ENCODE measurements around the gene ZNF613. TPM values are rescaled to one million over a fixed set of nuclear protein-coding genes. Genes with fewer than 3 reads are reported as not detected.
A peak's percentile ranks its signal among the peaks of the same experiment; 100 is the strongest.

Gene ZNF613
- 2.4 TPM for total RNA-seq
- 1 to 10 TPM; 3.7 to 5.8 (median 4.7) TPM for polyA plus RNA-seq

GRCh38 chr19:51926784-51927741 lies at the start of gene ZNF613:
Gene ZNF613, plus strand, starts transcription at chr19:51927472. Its CDS starts 8,749 bp downstream, at chr19:51936221.
- H3K4me3 Mint-ChIP-seq, result peak within 1 kb of the TSS; percentile 92 to 98 (median 94)
- ATAC-seq (ENCODE audit: low read depth in 2 of 2), result peak; percentile 89 to 93
- H3K9me3 ChIP-seq (ENCODE audit: control insufficient read depth in 2 of 2, low read length in 2 of 2), result peaks cover 62 to 67% of the 10 kb centered on the region in 2 experiments
- H3K9me3 Mint-ChIP-seq, result peaks cover 7 to 68% (median 40%) of the 10 kb centered on the region in 7 donors
- H3K36me3 Mint-ChIP-seq, result peaks cover 43% of the 10 kb centered on the region
- peak within 1 kb of the TSS; percentile 90 to 91 (median 90) for H3K27ac Mint-ChIP-seq
- H3K27ac ChIP-seq (ENCODE audit: insufficient read depth, low read length, poor library complexity, severe bottlenecking), result peak within 1 kb of the TSS; percentile 65
- H3K4me3 ChIP-seq (ENCODE audit: low read depth, low read length), result peak within 1 kb of the TSS; percentile 99
- no peaks in the 10 kb centered on the region for H3K27me3 Mint-ChIP-seq
- peaks cover 15 to 38% (median 21%) of the 10 kb centered on the region in 4 donors for H3K4me1 Mint-ChIP-seq
- peaks cover 17% of the 10 kb centered on the region for H3K4me1 ChIP-seq (ENCODE audit: control insufficient read depth, insufficient read depth, low read length, poor library complexity, severe bottlenecking)
- peak; percentile 58 to 96 (median 83) for DNase-seq
- H3K36me3 ChIP-seq (ENCODE audit: control insufficient read depth, insufficient read depth, low read length), result peaks cover 26% of the 10 kb centered on the region
- H3K27me3 ChIP-seq (ENCODE audit: control insufficient read depth, insufficient read depth, low read length), result no peaks in the 10 kb centered on the region

GRCh38 chr19:51882518-51882917 lies 44.8 kb upstream of the ZNF613 start:
- Histone ChIP-seq H3K4me1 (ENCODE audit: control insufficient read depth, insufficient read depth, low read length, poor library complexity, severe bottlenecking) (no peaks in the 10 kb centered on the region), H3K27ac (ENCODE audit: insufficient read depth, low read length, poor library complexity, severe bottlenecking) (no peak overlapping the region), H3K36me3 (ENCODE audit: control insufficient read depth, insufficient read depth, low read length) (peaks cover 26% of the 10 kb centered on the region), H3K4me3 (ENCODE audit: low read depth, low read length) (no peak overlapping the region), H3K27me3 (ENCODE audit: control insufficient read depth, insufficient read depth, low read length) (no peaks in the 10 kb centered on the region), H3K9me3 (ENCODE audit: control insufficient read depth in 2 of 2, low read length in 2 of 2) (peaks cover 75 to 94% of the 10 kb centered on the region in 2 experiments)
- peaks cover 0 to 79% (median 32%) of the 10 kb centered on the region in 7 donors for H3K9me3 Mint-ChIP-seq
- DNase-seq, result no peak
- no peaks in the 10 kb centered on the region for H3K27me3 Mint-ChIP-seq
- ATAC-seq (ENCODE audit: low read depth in 2 of 2), result no peak
- peaks cover 0 to 4% (median 0%) of the 10 kb centered on the region in 4 donors for H3K4me1 Mint-ChIP-seq
- no peak overlapping the region for H3K27ac Mint-ChIP-seq
- H3K4me3 Mint-ChIP-seq, result no peak overlapping the region
- H3K36me3 Mint-ChIP-seq, result peaks cover 45% of the 10 kb centered on the region

GRCh38 chr19:51884713-51885112 lies 42.6 kb upstream of the ZNF613 start:
- Mint-ChIP-seq H3K4me3 (no peak overlapping the region), H3K4me1 (peaks cover 0 to 8% (median 0%) of the 10 kb centered on the region in 4 donors), H3K9me3 (peaks cover 0 to 84% (median 32%) of the 10 kb centered on the region in 7 donors), H3K27ac (no peak overlapping the region), H3K36me3 (peaks cover 32% of the 10 kb centered on the region), H3K27me3 (no peaks in the 10 kb centered on the region)
- Histone ChIP-seq H3K4me1 (ENCODE audit: control insufficient read depth, insufficient read depth, low read length, poor library complexity, severe bottlenecking) (no peaks in the 10 kb centered on the region), H3K4me3 (ENCODE audit: low read depth, low read length) (no peak overlapping the region), H3K9me3 (ENCODE audit: control insufficient read depth in 2 of 2, low read length in 2 of 2) (peaks cover 81 to 100% of the 10 kb centered on the region in 2 experiments), H3K27me3 (ENCODE audit: control insufficient read depth, insufficient read depth, low read length) (no peaks in the 10 kb centered on the region), H3K36me3 (ENCODE audit: control insufficient read depth, insufficient read depth, low read length) (peaks cover 11% of the 10 kb centered on the region), H3K27ac (ENCODE audit: insufficient read depth, low read length, poor library complexity, severe bottlenecking) (no peak overlapping the region)
- ATAC-seq (ENCODE audit: low read depth in 2 of 2) (no peak), DNase-seq (no peak)

GRCh38 chr19:51887522-51888498 lies 39.5 kb upstream of the ZNF613 start, which contains the start of gene ZNF577:
Gene ZNF577, minus strand, starts transcription at chr19:51887951. Its CDS starts 7,569 bp downstream, at chr19:51880382.
- H3K27me3 ChIP-seq (ENCODE audit: control insufficient read depth, insufficient read depth, low read length), result no peaks in the 10 kb centered on the region
- no peaks in the 10 kb centered on the region for H3K4me1 ChIP-seq (ENCODE audit: control insufficient read depth, insufficient read depth, low read length, poor library complexity, severe bottlenecking)
- H3K9me3 ChIP-seq (ENCODE audit: control insufficient read depth in 2 of 2, low read length in 2 of 2), result peaks cover 85 to 100% of the 10 kb centered on the region in 2 experiments
- Mint-ChIP-seq H3K4me3 (peak within 1 kb of the TSS; percentile 82 to 92 (median 89)), H3K27me3 (no peaks in the 10 kb centered on the region), H3K4me1 (peaks cover 0 to 8% (median 0%) of the 10 kb centered on the region in 4 donors), H3K36me3 (peaks cover 32% of the 10 kb centered on the region), H3K27ac (peak within 1 kb of the TSS; percentile 52 to 95 (median 69)), H3K9me3 (peaks cover 0 to 87% (median 34%) of the 10 kb centered on the region in 7 donors)
- H3K36me3 ChIP-seq (ENCODE audit: control insufficient read depth, insufficient read depth, low read length), result peaks cover 27% of the 10 kb centered on the region
- H3K4me3 ChIP-seq (ENCODE audit: low read depth, low read length), result peak within 1 kb of the TSS; percentile 68
- DNase-seq, result peak; percentile 1 to 84 (median 65)
- peak within 1 kb of the TSS; percentile 20 for H3K27ac ChIP-seq (ENCODE audit: insufficient read depth, low read length, poor library complexity, severe bottlenecking)
- ATAC-seq (ENCODE audit: low read depth in 2 of 2), result peak; percentile 50 to 74

GRCh38 chr19:51889934-51890333 lies 37.3 kb upstream of the ZNF613 start:
- no peak overlapping the region for H3K4me3 ChIP-seq (ENCODE audit: low read depth, low read length)
- Mint-ChIP-seq H3K27ac (peak overlapping the region in 1 of 3 donors; percentile 87), H3K36me3 (peaks cover 49% of the 10 kb centered on the region), H3K4me3 (no peak overlapping the region), H3K4me1 (peaks cover 0 to 8% (median 0%) of the 10 kb centered on the region in 4 donors), H3K9me3 (peaks cover 0 to 93% (median 46%) of the 10 kb centered on the region in 7 donors), H3K27me3 (no peaks in the 10 kb centered on the region)
- no peaks in the 10 kb centered on the region for H3K4me1 ChIP-seq (ENCODE audit: control insufficient read depth, insufficient read depth, low read length, poor library complexity, severe bottlenecking)
- peaks cover 48% of the 10 kb centered on the region for H3K36me3 ChIP-seq (ENCODE audit: control insufficient read depth, insufficient read depth, low read length)
- no peaks in the 10 kb centered on the region for H3K27me3 ChIP-seq (ENCODE audit: control insufficient read depth, insufficient read depth, low read length)
- H3K27ac ChIP-seq (ENCODE audit: insufficient read depth, low read length, poor library complexity, severe bottlenecking), result no peak overlapping the region
- H3K9me3 ChIP-seq (ENCODE audit: control insufficient read depth in 2 of 2, low read length in 2 of 2), result peaks cover 94 to 100% of the 10 kb centered on the region in 2 experiments
- DNase-seq (no peak), ATAC-seq (ENCODE audit: low read depth in 2 of 2) (no peak)

- peaks cover 61% of the 10 kb centered on the region for H3K36me3 Mint-ChIP-seq
- Histone ChIP-seq H3K4me1 (ENCODE audit: control insufficient read depth, insufficient read depth, low read length, poor library complexity, severe bottlenecking) (no peaks in the 10 kb centered on the region), H3K36me3 (ENCODE audit: control insufficient read depth, insufficient read depth, low read length) (peaks cover 61% of the 10 kb centered on the region), H3K9me3 (ENCODE audit: control insufficient read depth in 2 of 2, low read length in 2 of 2) (peaks cover 92 to 99% of the 10 kb centered on the region in 2 experiments), H3K27ac (ENCODE audit: insufficient read depth, low read length, poor library complexity, severe bottlenecking) (no peak overlapping the region), H3K27me3 (ENCODE audit: control insufficient read depth, insufficient read depth, low read length) (no peaks in the 10 kb centered on the region), H3K4me3 (ENCODE audit: low read depth, low read length) (no peak overlapping the region)
- peaks cover 0 to 8% (median 0%) of the 10 kb centered on the region in 4 donors for H3K4me1 Mint-ChIP-seq
- H3K4me3 Mint-ChIP-seq, result no peak overlapping the region
- no peak for DNase-seq
- ATAC-seq (ENCODE audit: low read depth in 2 of 2), result no peak
- H3K27ac Mint-ChIP-seq, result no peak overlapping the region
- peaks cover 0 to 94% (median 55%) of the 10 kb centered on the region in 7 donors for H3K9me3 Mint-ChIP-seq
- no peaks in the 10 kb centered on the region for H3K27me3 Mint-ChIP-seq
Observed at GRCh38 chr19:51891193-51891747, 36.0 kb upstream of the ZNF613 start.

All from CD4-positive, CD25-positive, alpha-beta regulatory T cell (primary cell).